Choroid plexus epithelial cell (primary cell): ENCODE data around the gene RBMS3.

ENCODE experiments used
- DNase-seq: peaks from one replicate; pipeline ENCODE4 v3.0.0-alpha.2; 2010; ENCODE audit warnings: low read depth
- H3K4me3 ChIP-seq: 2 replicates; pipeline ENCODE4 v1.5.1; 2011; ENCODE audit warnings: low read depth, mild to moderate bottlenecking, control low read depth, low read length, moderate library complexity
- CTCF ChIP-seq: conservative IDR thresholded peaks from 2 replicates; pipeline ENCODE4 v1.5.1; 2011; ENCODE audit warnings: low read depth, mild to moderate bottlenecking, control low read depth, inconsistent platforms, low read length, moderate library complexity

Gene RBMS3

GRCh38 chr3:29478611-29479010 is 197.7 kb downstream of the RBMS3 start:
- H3K4me3 ChIP-seq, result no peak overlapping the region
- DNase-seq, result no peak
- no peak for TF ChIP-seq CTCF

GRCh38 chr3:29481249-29481648 is 200.4 kb downstream of the RBMS3 start:
- no peak for DNase-seq
- no peak for TF ChIP-seq CTCF
- H3K4me3 ChIP-seq, result no peak overlapping the region

GRCh38 chr3:29481969-29482767 is 201.3 kb downstream of the RBMS3 start:
- TF ChIP-seq CTCF, result no peak
- no peak overlapping the region for H3K4me3 ChIP-seq
- no peak for DNase-seq

- DNase-seq, result no peak
- TF ChIP-seq CTCF, result no peak
- no peak overlapping the region for H3K4me3 ChIP-seq
Observed at GRCh38 chr3:29484633-29485032, 203.8 kb downstream of the RBMS3 start.

- no peak overlapping the region for H3K4me3 ChIP-seq
- TF ChIP-seq CTCF, result no peak
- peak; percentile 77 for DNase-seq
Observed at GRCh38 chr3:29486096-29486495, 205.2 kb downstream of the RBMS3 start.

GRCh38 chr3:29486917-29487316 is 206.0 kb downstream of the RBMS3 start:
- TF ChIP-seq CTCF, result no peak
- no peak overlapping the region for H3K4me3 ChIP-seq
- DNase-seq, result no peak

GRCh38 chr3:29488922-29489321 is 208.1 kb downstream of the RBMS3 start:
- no peak for TF ChIP-seq CTCF
- DNase-seq, result peak; percentile 29
- H3K4me3 ChIP-seq, result no peak overlapping the region
